Measurements from ENCODE around the gene PCDHGB1. TPM values are rescaled to one million over a fixed set of nuclear protein-coding genes. Genes with fewer than 3 reads are reported as not detected.

PCDHGB1 gene
- total RNA-seq, 2 experiments from 2014 or later = 3.0 to 4.1 TPM

GRCh38 chr5:141362719-141363118, 12.8 kb downstream of the PCDHGB1 start:
- intact Hi-C loops (cut with micrococcal nuclease; ENCODE audit: unreplicated experiment) = loop anchor here (5.0 kb wide), 1 partner anchor 115 kb away; the partner anchor contains the start of gene PCDHGC3
- H3K4me2 ChIP-seq (ENCODE audit: low read length) = peak overlapping the region; percentile 79
- DNase-seq (ENCODE audit: low spot score) = peak; percentile 59
- CTCF ChIA-PET (ENCODE audit: unreplicated experiment) = interaction anchor here (0.6 kb wide), 1 partner anchor 51 kb away, joined by 3 read pairs; no protein-coding TSS in a partner anchor
- H3K27ac ChIP-seq (ENCODE audit: low read depth, low read length, poor library complexity, severe bottlenecking) = peak overlapping the region; percentile 85
- peaks cover 24% of the 10 kb centered on the region; the same call in 1 of the 2 replicates for H3K79me2 ChIP-seq (ENCODE audit: insufficient read depth, low read depth, low read length)
- peak overlapping the region; percentile 60; the same call in 1 of the 2 replicates for H2AFZ ChIP-seq (ENCODE audit: low read length)
- no peaks in the 10 kb centered on the region for H3K9me2 ChIP-seq (ENCODE audit: insufficient read depth, low read length)
- peaks cover 24% of the 10 kb centered on the region for H3K36me3 ChIP-seq (ENCODE audit: insufficient read depth, low read length)
- POLR2A ChIA-PET = no interaction called here
- TF ChIP-seq EZH2phosphoT487 (IDR thresholded peaks at IDR 0.05; ENCODE audit: borderline replicate concordance, low read depth, low read length) = no peak
- TF ChIP-seq, protein P1, sequence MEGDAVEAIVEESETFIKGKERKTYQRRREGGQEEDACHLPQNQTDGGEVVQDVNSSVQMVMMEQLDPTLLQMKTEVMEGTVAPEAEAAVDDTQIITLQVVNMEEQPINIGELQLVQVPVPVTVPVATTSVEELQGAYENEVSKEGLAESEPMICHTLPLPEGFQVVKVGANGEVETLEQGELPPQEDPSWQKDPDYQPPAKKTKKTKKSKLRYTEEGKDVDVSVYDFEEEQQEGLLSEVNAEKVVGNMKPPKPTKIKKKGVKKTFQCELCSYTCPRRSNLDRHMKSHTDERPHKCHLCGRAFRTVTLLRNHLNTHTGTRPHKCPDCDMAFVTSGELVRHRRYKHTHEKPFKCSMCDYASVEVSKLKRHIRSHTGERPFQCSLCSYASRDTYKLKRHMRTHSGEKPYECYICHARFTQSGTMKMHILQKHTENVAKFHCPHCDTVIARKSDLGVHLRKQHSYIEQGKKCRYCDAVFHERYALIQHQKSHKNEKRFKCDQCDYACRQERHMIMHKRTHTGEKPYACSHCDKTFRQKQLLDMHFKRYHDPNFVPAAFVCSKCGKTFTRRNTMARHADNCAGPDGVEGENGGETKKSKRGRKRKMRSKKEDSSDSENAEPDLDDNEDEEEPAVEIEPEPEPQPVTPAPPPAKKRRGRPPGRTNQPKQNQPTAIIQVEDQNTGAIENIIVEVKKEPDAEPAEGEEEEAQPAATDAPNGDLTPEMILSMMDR (conservative IDR thresholded peaks at IDR 0.05; ENCODE audit: low read length) = no peak
- H3K4me1 ChIP-seq (ENCODE audit: insufficient read depth, low read length, poor library complexity, severe bottlenecking) = peaks cover 41% of the 10 kb centered on the region
- no peaks in the 10 kb centered on the region for H4K20me1 ChIP-seq (ENCODE audit: insufficient read depth, low read length)
- BruUV-seq (replicated peaks) = no TSS peak
- H3K9me3 ChIP-seq (ENCODE audit: low read length) = no peaks in the 10 kb centered on the region; the same call in 1 of the 2 replicates
- peak overlapping the region; percentile 66 for H3K4me3 ChIP-seq (ENCODE audit: low read depth, low read length, poor library complexity, severe bottlenecking)

DNA sequence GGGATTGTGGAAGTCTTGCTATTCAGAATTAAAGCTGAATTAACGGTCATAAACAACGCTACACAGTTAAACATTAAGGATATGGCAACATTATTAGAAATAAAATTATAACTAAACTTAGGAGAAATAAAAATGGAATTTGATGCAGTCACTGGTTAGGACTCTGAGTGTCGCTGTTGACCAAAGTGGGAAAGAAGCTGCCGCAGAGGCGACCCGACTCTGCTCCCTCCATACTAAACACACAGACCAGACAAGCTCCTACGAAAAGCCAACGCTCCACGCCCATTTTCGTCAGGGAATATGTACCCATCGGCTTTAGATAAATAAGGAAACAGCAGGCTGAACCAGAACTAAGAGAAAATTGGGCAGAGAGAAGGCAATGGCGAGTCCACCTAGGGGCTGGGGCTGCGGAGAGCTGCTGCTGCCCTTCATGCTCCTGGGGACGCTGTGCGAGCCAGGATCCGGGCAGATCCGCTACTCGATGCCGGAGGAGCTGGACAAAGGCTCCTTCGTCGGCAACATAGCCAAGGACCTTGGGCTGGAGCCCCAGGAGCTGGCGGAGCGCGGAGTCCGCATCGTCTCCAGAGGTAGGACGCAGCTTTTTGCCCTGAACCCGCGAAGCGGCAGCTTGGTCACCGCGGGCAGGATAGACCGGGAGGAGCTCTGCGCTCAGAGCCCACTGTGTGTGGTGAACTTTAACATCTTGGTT, 14.2 kb downstream of the PCDHGB1 start, which contains the start of gene PCDHGA5:
Gene PCDHGA5 (plus strand): TSS at position 211 of the 709 bp plus-strand sequence. CDS start 169 bp downstream, at position 380.
- Histone ChIP-seq H3K4me3 (ENCODE audit: low read depth, low read length, poor library complexity, severe bottlenecking) (peak within 1 kb of the TSS; percentile 66), H3K36me3 (ENCODE audit: insufficient read depth, low read length) (peaks cover 24% of the 10 kb centered on the region), H3K27ac (ENCODE audit: low read depth, low read length, poor library complexity, severe bottlenecking) (peak within 1 kb of the TSS; percentile 85), H3K9me3 (ENCODE audit: low read length) (no peaks in the 10 kb centered on the region; the same call in 1 of the 2 replicates), H2AFZ (ENCODE audit: low read length) (no peak within 1 kb of the TSS; the same call in 1 of the 2 replicates), H3K4me1 (ENCODE audit: insufficient read depth, low read length, poor library complexity, severe bottlenecking) (peaks cover 41% of the 10 kb centered on the region), H4K20me1 (ENCODE audit: insufficient read depth, low read length) (no peaks in the 10 kb centered on the region), H3K9me2 (ENCODE audit: insufficient read depth, low read length) (no peaks in the 10 kb centered on the region), H3K79me2 (ENCODE audit: insufficient read depth, low read depth, low read length) (peaks cover 24% of the 10 kb centered on the region; the same call in 1 of the 2 replicates), H3K4me2 (ENCODE audit: low read length) (peak within 1 kb of the TSS; percentile 79)
- DNase-seq (ENCODE audit: low spot score) = no peak
- POLR2A ChIA-PET = interaction anchor here (0.5 kb wide), 1 partner anchor 170 kb away, joined by 5 read pairs; no protein-coding TSS in a partner anchor
- BruUV-seq (replicated peaks) = no TSS peak
- intact Hi-C loops (cut with micrococcal nuclease; ENCODE audit: unreplicated experiment) = loop anchor here (5.0 kb wide), 1 partner anchor 113 kb away; the partner anchor contains the start of gene PCDHGC3
- CTCF ChIA-PET (ENCODE audit: unreplicated experiment) = interaction anchor here (0.8 kb wide), 1 partner anchor 17 kb away, joined by 3 read pairs; no protein-coding TSS in a partner anchor
- TF ChIP-seq, protein P1 (conservative IDR thresholded peaks at IDR 0.05; ENCODE audit: low read length) = peak; percentile 54
- no peak for TF ChIP-seq EZH2phosphoT487 (IDR thresholded peaks at IDR 0.05; ENCODE audit: borderline replicate concordance, low read depth, low read length)

All from OCI-LY7 (cell line).